GM12878 (cell line): ENCODE results near the gene WDR64. TPM values are rescaled to one million over a fixed set of nuclear protein-coding genes. Genes with fewer than 3 reads are reported as not detected.

Experiments
- ATAC-seq: fragments of 200-7000 bp; cut with Tn5 transposase; 3 replicates; pipeline ENCODE4 v1.9.1; 2020; ENCODE audit warnings: mild to moderate bottlenecking, moderate library complexity
- BruUV-seq: library from RNA; stranded (reverse); fragments of 400-500 nt; replicated peaks from 2 replicates; lab custom pipeline; 2021; lab: Mats Ljungman, UMichigan
- CTCF ChIA-PET: fragments of 300-600 bp; sonication (Branson Sonifier 250); formaldehyde crosslinking; extraction: SDS; loops from one replicate; lab custom pipeline; 2021; ENCODE audit warnings: inconsistent platforms; lab: Yijun Ruan, JAX
- POLR2A ChIA-PET: fragments of 350-600 bp; formaldehyde crosslinking; extraction: SDS; loops from one replicate; lab custom pipeline; 2021; ENCODE audit warnings: inconsistent platforms; lab: Charles Lee
- RAD21 ChIA-PET: fragments of 300-600 bp; sonication (Branson Sonifier 250); formaldehyde crosslinking; loops from one replicate; lab custom pipeline; 2023; ENCODE audit warnings: antibody characterized with exemption; ENCODE audit not compliant: unreplicated experiment; lab: Charles Lee
- SMC1A ChIA-PET: fragments of 300-600 bp; sonication (Branson Sonifier 250); formaldehyde crosslinking; loops from one replicate; lab custom pipeline; 2023; ENCODE audit not compliant: unreplicated experiment, uncharacterized antibody; lab: Charles Lee
- DNase-seq: peaks from one replicate; pipeline ENCODE4 v3.0.0-alpha.2; 2011; ENCODE audit warnings: low read depth, low spot score
- FAIRE-seq: peaks from 3 replicates; lab custom pipeline; 2011; peaks lifted over from hg19 to GRCh38; lab: Jason Lieb, UNC
- H2AFZ ChIP-seq: 2 replicates; pipeline ENCODE4 v1.6.0; 2011; ENCODE audit warnings: low read depth, low read length, control low read depth; ENCODE audit not compliant: control insufficient read depth
- H3K27ac ChIP-seq: 2 replicates; pipeline ENCODE4 v1.5.1; 2011; ENCODE audit warnings: control low read depth; ENCODE audit not compliant: control insufficient read depth, insufficient read depth
- H3K27me3 ChIP-seq, 2 experiments: replicated peaks in 1 of 2; 2 replicates each; pipeline versions ENCODE4 v1.6.0 to v1.6.1; 2011; ENCODE audit warnings: low read length in 1 of 2; ENCODE audit not compliant: control insufficient read depth in 2 of 2, insufficient read depth in 2 of 2
- H3K36me3 ChIP-seq, 2 experiments: 2 replicates each; pipeline ENCODE4 v1.5.1; 2011; ENCODE audit warnings: low read length in 1 of 2; ENCODE audit not compliant: control insufficient read depth in 2 of 2, insufficient read depth in 2 of 2
- H3K4me1 ChIP-seq: 2 replicates; pipeline ENCODE4 v1.6.1; 2011; ENCODE audit warnings: mild to moderate bottlenecking, low read length, moderate library complexity, mixed read lengths; ENCODE audit not compliant: control insufficient read depth, insufficient read depth
- H3K4me2 ChIP-seq: 2 replicates; pipeline ENCODE4 v1.6.0; 2011; ENCODE audit warnings: control low read depth; ENCODE audit not compliant: control insufficient read depth, insufficient read depth
- H3K4me3 ChIP-seq: fragments of 200-600 bp; sonication (generic); 2 replicates; pipeline ENCODE4 v1.5.1; 2016
- H3K79me2 ChIP-seq: 2 replicates; pipeline ENCODE4 v1.6.0; 2011; ENCODE audit warnings: low read length; ENCODE audit not compliant: control insufficient read depth, insufficient read depth
- H3K9ac ChIP-seq: 2 replicates; pipeline ENCODE4 v1.8.0; 2011; ENCODE audit warnings: low read length, control low read depth, mixed read lengths; ENCODE audit not compliant: control insufficient read depth, insufficient read depth
- H3K9me3 ChIP-seq: replicated peaks from 3 replicates; pipeline ENCODE4 v1.5.1; 2011; ENCODE audit warnings: mild to moderate bottlenecking, low read length; ENCODE audit not compliant: control insufficient read depth, insufficient read depth
- H4K20me1 ChIP-seq: 2 replicates; pipeline ENCODE4 v1.6.0; 2011; ENCODE audit not compliant: control insufficient read depth, insufficient read depth
- ASH2L ChIP-seq: fragments of 300-600, 200-600 bp; sonication (generic); IDR thresholded peaks from 2 replicates; pipeline ENCODE4 v1.6.1; 2017; ENCODE audit warnings: low read depth, mild to moderate bottlenecking, borderline replicate concordance
- HCFC1 ChIP-seq: fragments of 150-350 bp; IDR thresholded peaks from 2 replicates; pipeline ENCODE4 v1.6.1; 2014; ENCODE audit warnings: low read length
- MTA3 ChIP-seq: IDR thresholded peaks from 2 replicates; pipeline ENCODE4 v1.6.1; 2012; ENCODE audit warnings: low read length, inconsistent platforms, borderline replicate concordance
- RUNX3 ChIP-seq: IDR thresholded peaks from 2 replicates; pipeline ENCODE4 v1.6.1; 2012; ENCODE audit warnings: low read length, inconsistent platforms
- SIN3A ChIP-seq: IDR thresholded peaks from 2 replicates; pipeline ENCODE4 v1.6.1; 2012; ENCODE audit warnings: low read depth, low read length, improper control_type of control experiment
- STAT1 ChIP-seq: fragments of 450-650 bp; conservative IDR thresholded peaks from 2 replicates; pipeline ENCODE4 v1.6.1; 2014; ENCODE audit warnings: antibody characterized with exemption, mild to moderate bottlenecking
- TAF1 ChIP-seq: IDR thresholded peaks from 2 replicates; pipeline ENCODE4 v1.6.1; 2011; ENCODE audit warnings: mild to moderate bottlenecking, low read depth, low read length, borderline replicate concordance
- ZNF207 ChIP-seq: fragments of 450-650 bp; IDR thresholded peaks from 2 replicates; pipeline ENCODE4 v1.6.1; 2014; ENCODE audit warnings: antibody characterized with exemption, mild to moderate bottlenecking, borderline replicate concordance
- WGBS: methylation state at CpG from one replicate; pipeline ENCODE4 v1.1.6; 2016; ENCODE audit warnings: low lambda C conversion rate; ENCODE audit not compliant: insufficient replicate concordance, insufficient coverage; ENCODE audit errors: missing lambda C conversion rate; 5-methylcytosine and 5-hydroxymethylcytosine counted together
- in situ Hi-C: fragments of 300-500 bp; cut with MboI; formaldehyde crosslinking; loops from 9 replicates; pipeline ENCODE4 v1.14.3; 2018; ENCODE audit warnings: mixed read lengths
- intact Hi-C: fragments of 100-400 bp; cut with micrococcal nuclease; formaldehyde crosslinking; loops from one replicate; pipeline ENCODE4 v1.14.2; 2022; ENCODE audit not compliant: unreplicated experiment
- polyA plus RNA-seq, 11 experiments: library from polyadenylated mRNA; depleted of rRNA in 4 of 11; unstranded in 6 of 11; stranded (reverse) in 5 of 11; fragments of >200 nt; fragmentation: Nextera tagmentation in 4 of 11; fragmentation: Illumina TruSeq in 1 of 11; extraction: Ambion mirVana in 4 of 11; extraction: Trizol in 1 of 11; gene quantifications; 1 replicate in 1 of 11; 2 replicates in 10 of 11; pipeline versions ENCODE4 v1.2.1 to v1.2.3, GENCODE V29; 2011 to 2016; ENCODE audit warnings: inconsistent platforms in 2 of 11, missing spikeins in 2 of 11, low read depth in 1 of 11
- total RNA-seq, 4 experiments: library from RNA; depleted of rRNA in 3 of 4; stranded (reverse); fragments of >200 nt in 3 of 4; fragmentation: Illumina TruSeq in 1 of 4; extraction: Trizol in 1 of 4; gene quantifications; 2 replicates each; pipeline versions ENCODE4 v1.2.1 to v1.2.3, GENCODE V29; 2013 to 2021
- TF ChIP-seq, protein P1 (sequence below): fragments of 450-650 bp; IDR thresholded peaks from 2 replicates; pipeline ENCODE4 v1.6.1; 2017; ENCODE audit warnings: antibody characterized with exemption, mild to moderate bottlenecking, moderate library complexity
- TF ChIP-seq, protein P2 (sequence below): fragments of 450-650 bp; IDR thresholded peaks from 2 replicates; pipeline ENCODE4 v1.6.1; 2016; ENCODE audit warnings: mild to moderate bottlenecking
- TF ChIP-seq, protein P3 (sequence below): fragments of 450-650 bp; formaldehyde crosslinking; IDR thresholded peaks from 2 replicates; pipeline ENCODE4 v1.4.0; 2020; ENCODE audit warnings: mild to moderate bottlenecking, moderate library complexity

Gene WDR64
- total and polyA plus RNA-seq, 10 of the 15 experiments (the other 5 are each of a cell fraction or from before 2014, with no cell fraction given): 0.01 TPM; not detected in 9

DNA sequence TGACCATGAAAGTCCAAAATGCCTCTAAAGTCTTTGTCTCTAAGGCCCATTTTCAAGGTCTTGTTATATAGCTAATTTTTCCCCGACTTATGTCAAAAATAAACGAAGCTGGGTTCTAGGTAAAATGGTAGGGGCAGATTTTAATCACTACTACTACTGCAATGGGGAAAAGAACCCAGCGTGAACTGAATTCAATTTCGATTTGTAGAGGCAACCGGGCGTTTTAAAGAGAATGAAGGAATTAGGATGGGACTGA is 195.4 kb downstream of the WDR64 start (continued):
- TF ChIP-seq, protein P1, sequence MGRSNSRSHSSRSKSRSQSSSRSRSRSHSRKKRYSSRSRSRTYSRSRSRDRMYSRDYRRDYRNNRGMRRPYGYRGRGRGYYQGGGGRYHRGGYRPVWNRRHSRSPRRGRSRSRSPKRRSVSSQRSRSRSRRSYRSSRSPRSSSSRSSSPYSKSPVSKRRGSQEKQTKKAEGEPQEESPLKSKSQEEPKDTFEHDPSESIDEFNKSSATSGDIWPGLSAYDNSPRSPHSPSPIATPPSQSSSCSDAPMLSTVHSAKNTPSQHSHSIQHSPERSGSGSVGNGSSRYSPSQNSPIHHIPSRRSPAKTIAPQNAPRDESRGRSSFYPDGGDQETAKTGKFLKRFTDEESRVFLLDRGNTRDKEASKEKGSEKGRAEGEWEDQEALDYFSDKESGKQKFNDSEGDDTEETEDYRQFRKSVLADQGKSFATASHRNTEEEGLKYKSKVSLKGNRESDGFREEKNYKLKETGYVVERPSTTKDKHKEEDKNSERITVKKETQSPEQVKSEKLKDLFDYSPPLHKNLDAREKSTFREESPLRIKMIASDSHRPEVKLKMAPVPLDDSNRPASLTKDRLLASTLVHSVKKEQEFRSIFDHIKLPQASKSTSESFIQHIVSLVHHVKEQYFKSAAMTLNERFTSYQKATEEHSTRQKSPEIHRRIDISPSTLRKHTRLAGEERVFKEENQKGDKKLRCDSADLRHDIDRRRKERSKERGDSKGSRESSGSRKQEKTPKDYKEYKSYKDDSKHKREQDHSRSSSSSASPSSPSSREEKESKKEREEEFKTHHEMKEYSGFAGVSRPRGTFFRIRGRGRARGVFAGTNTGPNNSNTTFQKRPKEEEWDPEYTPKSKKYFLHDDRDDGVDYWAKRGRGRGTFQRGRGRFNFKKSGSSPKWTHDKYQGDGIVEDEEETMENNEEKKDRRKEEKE: no peak
- no peak for TF ChIP-seq ASH2L

DNA sequence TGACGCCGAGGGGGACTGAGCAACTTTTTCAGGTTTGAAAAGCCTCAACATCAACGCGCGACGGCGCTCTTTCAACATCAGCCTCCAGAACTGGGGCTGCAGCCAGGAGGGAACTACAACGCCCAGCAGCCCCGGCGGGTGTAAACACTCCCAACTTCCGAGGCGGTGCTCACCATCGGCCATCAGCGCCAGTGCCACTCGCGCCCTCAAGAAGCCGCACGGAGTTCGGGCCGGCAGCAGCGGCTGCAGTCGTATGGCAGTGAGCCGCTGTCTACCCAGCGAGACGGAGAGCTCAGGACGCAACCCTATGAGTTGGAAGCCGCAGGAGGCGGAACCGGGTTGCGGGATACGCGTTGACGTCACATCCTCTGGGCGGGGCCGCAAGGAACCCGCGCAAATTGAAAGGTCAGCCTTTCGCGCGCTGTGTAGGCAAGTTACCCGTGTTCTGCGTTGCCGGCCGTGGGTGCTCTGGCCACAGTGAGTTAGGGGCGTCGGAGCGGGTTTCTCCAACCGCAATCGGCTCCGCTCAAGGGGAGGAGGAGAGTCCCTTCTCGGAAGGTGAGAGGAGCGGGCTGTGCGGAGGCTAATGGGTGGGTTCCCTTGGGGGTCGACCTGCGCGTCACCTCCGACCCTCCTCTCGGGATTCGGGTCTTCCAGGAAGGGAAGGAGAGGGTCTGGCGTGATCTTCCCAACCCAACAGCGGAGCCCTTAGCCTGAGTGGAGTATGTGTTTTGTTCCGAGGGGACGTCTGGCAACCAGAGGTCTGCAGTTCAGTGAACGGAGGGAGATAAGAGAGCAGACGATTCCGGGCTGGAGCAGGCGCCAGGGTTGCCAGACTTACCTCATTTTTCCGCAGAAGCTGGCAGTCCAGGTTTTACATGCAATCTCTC is 196.0 kb downstream of the WDR64 start, which contains the start of gene EXO1:
Gene EXO1, plus strand, starts transcription at position 409 of the 890 bp plus-strand sequence. CDS start 2,222 bp downstream, outside the sequence.
- RAD21 ChIA-PET: interaction anchor here (1.2 kb wide), 1 partner anchor 237 kb away, joined by 3 read pairs; no protein-coding TSS in a partner anchor
- ATAC-seq: peak; percentile 96
- Histone ChIP-seq H3K27me3 (no peaks in the 10 kb centered on the region), H3K4me1 (no peaks in the 10 kb centered on the region; the same call in 1 of the 2 replicates), H4K20me1 (no peaks in the 10 kb centered on the region), H3K9me3 (no peaks in the 10 kb centered on the region), H3K79me2 (peaks cover 17% of the 10 kb centered on the region), H2AFZ (peak within 1 kb of the TSS; percentile 90), H3K36me3 (no peaks in the 10 kb centered on the region; a peak in 1 of 4 replicates), H3K27ac (peak within 1 kb of the TSS; percentile 92), H3K4me3 (peak within 1 kb of the TSS; percentile 89), H3K4me2 (peak within 1 kb of the TSS; percentile 93), H3K9ac (peak within 1 kb of the TSS; percentile 90)
- CTCF ChIA-PET: interaction anchor here (0.6 to 2.4 kb wide), 11 partner anchors 9 to 237 kb away, joined by 3 to 10 read pairs (median 3); partner anchors contain the start of genes CHML, MAP1LC3C and OPN3
- under 1% methylated on average over 67 of the region's 68 CpGs for WGBS
- DNase-seq: peak; percentile 61
- POLR2A ChIA-PET: interaction anchor here (1.5 kb wide), 1 partner anchor 8 kb away, joined by 4 read pairs; no protein-coding TSS in a partner anchor
- intact Hi-C loops (loop anchor here (5.0 kb wide), 3 partner anchors 149 to 316 kb away; partner anchors contain the start of genes KMO and MAP1LC3C), in situ Hi-C loops (loop anchor here (5.0 kb wide), 1 partner anchor 316 kb away; the partner anchor contains the start of gene KMO)
- peak; percentile 95 for FAIRE-seq
- BruUV-seq: no TSS peak
- SMC1A ChIA-PET: interaction anchor here (1.0 to 1.4 kb wide), 4 partner anchors 9 to 237 kb away, joined by 3 to 7 read pairs (median 4); no protein-coding TSS in a partner anchor
- TF ChIP-seq ZNF207 (peak; percentile 75), HCFC1 (peak; percentile 94), TAF1 (peak; percentile 58; the same call in 1 of the 2 replicates), STAT1 (0 out of 2 replicates have a peak, but pooled peaks have one; percentile 33), SIN3A (peak; percentile 100), MTA3 (no peak), ASH2L (peak; percentile 49; the same call in 1 of the 2 replicates), RUNX3 (peak; percentile 72)
- TF ChIP-seq, protein P2, sequence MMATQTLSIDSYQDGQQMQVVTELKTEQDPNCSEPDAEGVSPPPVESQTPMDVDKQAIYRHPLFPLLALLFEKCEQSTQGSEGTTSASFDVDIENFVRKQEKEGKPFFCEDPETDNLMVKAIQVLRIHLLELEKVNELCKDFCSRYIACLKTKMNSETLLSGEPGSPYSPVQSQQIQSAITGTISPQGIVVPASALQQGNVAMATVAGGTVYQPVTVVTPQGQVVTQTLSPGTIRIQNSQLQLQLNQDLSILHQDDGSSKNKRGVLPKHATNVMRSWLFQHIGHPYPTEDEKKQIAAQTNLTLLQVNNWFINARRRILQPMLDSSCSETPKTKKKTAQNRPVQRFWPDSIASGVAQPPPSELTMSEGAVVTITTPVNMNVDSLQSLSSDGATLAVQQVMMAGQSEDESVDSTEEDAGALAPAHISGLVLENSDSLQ: peak; percentile 65; the same call in 1 of the 2 replicates
- TF ChIP-seq, protein P3, sequence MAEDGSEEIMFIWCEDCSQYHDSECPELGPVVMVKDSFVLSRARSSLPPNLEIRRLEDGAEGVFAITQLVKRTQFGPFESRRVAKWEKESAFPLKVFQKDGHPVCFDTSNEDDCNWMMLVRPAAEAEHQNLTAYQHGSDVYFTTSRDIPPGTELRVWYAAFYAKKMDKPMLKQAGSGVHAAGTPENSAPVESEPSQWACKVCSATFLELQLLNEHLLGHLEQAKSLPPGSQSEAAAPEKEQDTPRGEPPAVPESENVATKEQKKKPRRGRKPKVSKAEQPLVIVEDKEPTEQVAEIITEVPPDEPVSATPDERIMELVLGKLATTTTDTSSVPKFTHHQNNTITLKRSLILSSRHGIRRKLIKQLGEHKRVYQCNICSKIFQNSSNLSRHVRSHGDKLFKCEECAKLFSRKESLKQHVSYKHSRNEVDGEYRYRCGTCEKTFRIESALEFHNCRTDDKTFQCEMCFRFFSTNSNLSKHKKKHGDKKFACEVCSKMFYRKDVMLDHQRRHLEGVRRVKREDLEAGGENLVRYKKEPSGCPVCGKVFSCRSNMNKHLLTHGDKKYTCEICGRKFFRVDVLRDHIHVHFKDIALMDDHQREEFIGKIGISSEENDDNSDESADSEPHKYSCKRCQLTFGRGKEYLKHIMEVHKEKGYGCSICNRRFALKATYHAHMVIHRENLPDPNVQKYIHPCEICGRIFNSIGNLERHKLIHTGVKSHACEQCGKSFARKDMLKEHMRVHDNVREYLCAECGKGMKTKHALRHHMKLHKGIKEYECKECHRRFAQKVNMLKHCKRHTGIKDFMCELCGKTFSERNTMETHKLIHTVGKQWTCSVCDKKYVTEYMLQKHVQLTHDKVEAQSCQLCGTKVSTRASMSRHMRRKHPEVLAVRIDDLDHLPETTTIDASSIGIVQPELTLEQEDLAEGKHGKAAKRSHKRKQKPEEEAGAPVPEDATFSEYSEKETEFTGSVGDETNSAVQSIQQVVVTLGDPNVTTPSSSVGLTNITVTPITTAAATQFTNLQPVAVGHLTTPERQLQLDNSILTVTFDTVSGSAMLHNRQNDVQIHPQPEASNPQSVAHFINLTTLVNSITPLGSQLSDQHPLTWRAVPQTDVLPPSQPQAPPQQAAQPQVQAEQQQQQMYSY: no peak
